Thymus (tissue), 11 donors: Measurements from ENCODE around the gene SPINK4. TPM values are rescaled to one million over a fixed set of nuclear protein-coding genes. Genes with fewer than 3 reads are reported as not detected.

Experiments
- DNase-seq, 9 donors: peaks; one replicate each; pipeline ENCODE4 v3.0.0-alpha.2; 2013; ENCODE audit warnings: low spot score in 9 of 9, low read depth in 6 of 9, missing footprints in 1 of 9
- H3K27ac ChIP-seq, 2 donors: one replicate each; pipeline ENCODE4 v1.5.1; 2013; ENCODE audit warnings: control low read depth in 1 of 2, low read depth in 1 of 2, low read length in 1 of 2, mild to moderate bottlenecking in 1 of 2, moderate library complexity in 1 of 2
- H3K27me3 ChIP-seq, 2 donors: one replicate each; pipeline ENCODE4 v1.5.1; 2013; ENCODE audit warnings: low read length in 1 of 2; ENCODE audit not compliant: control insufficient read depth in 2 of 2, insufficient read depth in 1 of 2
- H3K36me3 ChIP-seq, 2 donors: one replicate each; pipeline ENCODE4 v1.5.1; 2013; ENCODE audit warnings: low read length in 1 of 2, mild to moderate bottlenecking in 1 of 2, moderate library complexity in 1 of 2; ENCODE audit not compliant: control insufficient read depth in 2 of 2, insufficient read depth in 2 of 2
- H3K4me1 ChIP-seq, 2 donors: one replicate each; pipeline ENCODE4 v1.5.1; 2013; ENCODE audit warnings: low read length in 2 of 2; ENCODE audit not compliant: control insufficient read depth in 2 of 2, insufficient read depth in 2 of 2
- H3K4me3 ChIP-seq, 2 donors: one replicate each; pipeline ENCODE4 v1.5.1; 2013; ENCODE audit warnings: low read length in 2 of 2, control low read depth in 1 of 2, mild to moderate bottlenecking in 1 of 2
- H3K9me3 ChIP-seq, 2 donors: one replicate each; pipeline ENCODE4 v1.5.1; 2013; ENCODE audit warnings: low read length in 1 of 2, mild to moderate bottlenecking in 1 of 2; ENCODE audit not compliant: control insufficient read depth in 2 of 2, insufficient read depth in 1 of 2
- WGBS: extraction: QIAGEN DNeasy Blood & Tissue Kit; methylation state at CpG from one replicate; pipeline ENCODE4 v1.1.7; 2013; 5-methylcytosine and 5-hydroxymethylcytosine counted together
- polyA plus RNA-seq: library from polyadenylated mRNA; stranded (reverse); fragments of 200-250 nt; gene quantifications from one replicate; pipeline ENCODE4 v1.2.3, GENCODE V29; 2013
- total RNA-seq: library from RNA; stranded (reverse); fragments of 120-200 nt; gene quantifications from one replicate; pipeline ENCODE4 v1.2.4, GENCODE V29; 2013
- donor health status: healthy.

Gene SPINK4
- total and polyA plus RNA-seq, 2 donors, result 0.38 to 2.1 TPM

DNA sequence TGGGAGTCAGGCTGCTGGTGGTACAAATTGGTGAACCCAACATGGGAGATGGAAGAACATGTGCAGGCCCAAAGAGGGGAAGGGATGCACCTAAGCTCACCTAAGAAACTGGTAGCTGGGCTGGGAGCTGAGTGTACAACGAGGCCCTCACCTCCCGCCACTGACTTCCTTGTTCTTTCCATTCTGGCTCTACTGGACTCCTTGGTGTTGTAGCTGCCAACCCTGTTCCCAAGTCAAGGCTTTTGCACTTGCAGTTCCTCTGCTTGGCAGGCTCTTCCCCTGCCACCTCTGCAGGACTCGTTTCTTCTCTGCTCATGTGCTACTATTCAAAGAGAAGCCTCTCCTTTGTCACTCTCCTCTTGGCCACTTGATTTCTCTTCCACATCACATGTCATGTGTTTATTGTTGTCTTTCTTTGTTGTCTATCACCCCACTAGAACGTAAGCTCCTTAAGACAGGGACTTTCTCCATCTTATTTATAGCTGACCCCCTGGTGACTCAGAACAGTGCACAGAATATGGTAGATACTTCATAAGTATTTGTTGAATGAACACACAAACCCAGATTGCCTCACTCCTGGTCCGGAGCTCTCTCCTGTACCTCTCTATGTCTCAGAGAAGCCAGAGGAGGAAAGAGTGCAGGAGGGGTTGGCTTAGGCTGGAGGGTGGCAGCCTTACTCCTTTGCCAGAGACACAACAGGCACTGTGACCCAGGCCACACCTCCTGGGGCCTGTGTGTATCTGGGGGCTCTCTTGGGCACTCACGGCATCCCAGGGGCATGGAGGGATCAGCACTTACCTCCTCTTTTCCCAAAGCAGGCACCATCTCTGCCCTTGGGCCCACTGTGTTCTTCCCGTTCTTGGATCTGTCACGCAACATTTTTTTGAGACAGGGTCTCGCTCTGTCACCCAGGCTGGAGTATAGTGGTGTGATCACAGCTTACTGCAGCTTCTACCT lies 5.2 kb upstream of the SPINK4 start:
- no peaks in the 10 kb centered on the region for H3K27me3 ChIP-seq
- H3K4me1 ChIP-seq, result peaks cover 0 to 4% of the 10 kb centered on the region in 2 donors
- 85% methylated on average over 9 of the region's 9 CpGs for WGBS
- no peaks in the 10 kb centered on the region for H3K36me3 ChIP-seq
- no peak for DNase-seq
- H3K9me3 ChIP-seq, result no peaks in the 10 kb centered on the region
- H3K27ac ChIP-seq, result no peak overlapping the region
- H3K4me3 ChIP-seq, result no peak overlapping the region

DNA sequence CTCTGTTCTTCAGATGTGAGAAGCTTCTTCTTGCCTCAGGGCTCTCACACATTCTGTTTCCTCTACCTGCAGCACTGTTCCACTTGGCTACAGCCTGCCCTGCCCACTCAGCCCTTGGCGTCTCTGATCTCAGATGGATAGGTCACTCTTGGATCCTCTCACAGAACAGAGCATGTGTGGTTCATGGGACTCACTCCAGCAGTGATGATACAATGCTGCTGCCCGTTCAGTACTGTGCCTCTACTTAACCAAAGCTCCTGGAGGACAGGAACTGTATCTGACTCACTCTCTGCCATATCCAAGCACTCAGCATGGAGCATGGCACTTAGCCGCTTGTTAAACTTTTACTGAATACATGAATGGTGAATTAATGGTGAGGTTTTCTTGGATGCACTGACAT lies 3.4 kb upstream of the SPINK4 start:
- H3K4me3 ChIP-seq, result no peak overlapping the region
- H3K27me3 ChIP-seq, result no peaks in the 10 kb centered on the region
- 90% methylated on average over 3 of the region's 3 CpGs for WGBS
- no peak for DNase-seq
- H3K4me1 ChIP-seq, result peaks cover 0 to 9% of the 10 kb centered on the region in 2 donors
- no peak overlapping the region for H3K27ac ChIP-seq
- H3K9me3 ChIP-seq, result no peaks in the 10 kb centered on the region
- no peaks in the 10 kb centered on the region for H3K36me3 ChIP-seq

DNA sequence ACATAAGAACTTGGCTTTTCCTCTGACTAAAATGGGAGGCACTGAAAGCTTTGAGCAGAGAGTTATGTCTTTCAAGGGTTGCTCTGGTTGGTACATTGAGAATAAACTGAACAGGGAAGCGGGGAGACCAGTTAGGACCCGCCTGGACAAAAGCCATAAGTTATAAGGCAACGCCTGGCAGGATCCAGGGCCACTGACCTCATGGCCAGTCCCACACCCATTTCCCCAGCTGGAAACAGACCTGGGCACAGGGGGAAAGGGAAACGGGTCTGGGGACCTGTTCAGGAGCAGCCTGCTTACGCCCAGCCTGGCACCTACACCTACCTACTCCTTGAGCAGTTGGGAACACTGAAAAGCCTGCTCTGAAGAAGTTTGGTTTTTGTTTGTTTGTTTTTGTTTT lies 1.3 kb downstream of the SPINK4 start:
- 96% methylated on average over 5 of the region's 5 CpGs for WGBS
- no peak for DNase-seq
- H3K4me1 ChIP-seq, result peaks cover 0 to 9% of the 10 kb centered on the region in 2 donors
- H3K4me3 ChIP-seq, result no peak overlapping the region
- no peaks in the 10 kb centered on the region for H3K27me3 ChIP-seq
- H3K27ac ChIP-seq, result no peak overlapping the region
- peaks cover 0 to 1% of the 10 kb centered on the region in 2 donors for H3K9me3 ChIP-seq
- no peaks in the 10 kb centered on the region for H3K36me3 ChIP-seq

DNA sequence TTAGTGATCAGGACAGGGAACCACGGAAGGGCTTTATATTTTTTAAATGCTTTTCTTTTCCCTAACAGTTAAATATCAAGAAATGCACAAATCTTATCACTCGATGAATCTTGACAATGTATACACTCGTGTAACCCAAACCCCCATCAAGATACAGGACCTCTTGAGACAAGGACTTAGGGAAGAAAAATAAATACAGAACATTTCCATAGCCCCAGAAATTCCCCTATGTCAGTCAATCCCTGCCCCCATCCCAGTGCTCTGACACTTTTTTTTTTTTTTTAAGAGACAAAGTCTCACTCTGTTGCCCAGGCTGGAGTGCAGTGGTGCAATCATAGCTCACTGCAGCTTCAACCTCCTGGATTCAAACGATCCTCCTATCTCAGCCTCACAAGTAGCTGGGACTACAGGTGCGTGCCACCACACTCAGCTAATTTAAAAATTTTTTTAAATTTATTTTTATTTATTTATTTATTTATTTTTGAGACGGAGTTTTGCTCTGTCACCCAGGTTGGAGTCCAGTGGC lies 2.7 kb downstream of the SPINK4 start:
- H3K4me3 ChIP-seq, result no peak overlapping the region
- H3K27ac ChIP-seq, result no peak overlapping the region
- 94% methylated on average over 6 of the region's 6 CpGs for WGBS
- peaks cover 0 to 1% of the 10 kb centered on the region in 2 donors for H3K9me3 ChIP-seq
- H3K36me3 ChIP-seq, result no peaks in the 10 kb centered on the region
- no peak for DNase-seq
- no peaks in the 10 kb centered on the region for H3K27me3 ChIP-seq
- peaks cover 0 to 9% of the 10 kb centered on the region in 2 donors for H3K4me1 ChIP-seq

DNA sequence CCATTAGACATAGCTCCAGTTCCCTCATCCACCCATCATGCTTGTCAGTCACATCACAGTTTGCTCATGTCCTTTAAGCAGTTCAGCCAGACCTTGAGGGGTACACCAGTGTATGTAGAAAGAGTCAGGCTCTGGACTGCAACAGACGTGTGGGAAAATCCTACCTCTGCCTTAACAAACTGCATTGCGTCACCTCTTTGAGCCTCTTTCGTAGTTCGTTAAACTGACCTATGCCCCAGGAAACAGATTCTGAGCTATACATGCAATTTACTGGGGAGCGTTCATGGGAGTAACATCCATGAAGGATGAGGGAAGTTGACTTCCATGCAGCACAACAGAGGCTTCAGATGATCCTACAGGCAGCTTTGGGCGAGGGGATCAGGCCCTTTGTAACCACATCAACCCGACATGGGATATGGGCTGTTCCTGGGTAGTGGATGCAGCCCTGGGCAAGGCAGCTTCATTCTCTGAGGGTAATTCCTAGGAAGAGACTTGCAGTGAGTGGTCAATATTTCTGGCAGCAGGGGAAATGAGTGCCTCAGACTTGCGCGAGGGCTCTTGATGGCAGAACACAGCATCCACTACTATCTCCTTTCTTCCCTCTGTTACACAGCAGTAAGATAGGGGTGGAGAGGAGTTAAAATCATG lies 4.3 kb downstream of the SPINK4 start:
- Histone ChIP-seq H3K27ac (no peak overlapping the region), H3K4me1 (peaks cover 0 to 9% of the 10 kb centered on the region in 2 donors), H3K4me3 (no peak overlapping the region), H3K9me3 (peaks cover 0 to 1% of the 10 kb centered on the region in 2 donors), H3K36me3 (peaks cover 0 to 9% of the 10 kb centered on the region in 2 donors), H3K27me3 (no peaks in the 10 kb centered on the region)
- 95% methylated on average over 9 of the region's 9 CpGs for WGBS
- no peak for DNase-seq

DNA sequence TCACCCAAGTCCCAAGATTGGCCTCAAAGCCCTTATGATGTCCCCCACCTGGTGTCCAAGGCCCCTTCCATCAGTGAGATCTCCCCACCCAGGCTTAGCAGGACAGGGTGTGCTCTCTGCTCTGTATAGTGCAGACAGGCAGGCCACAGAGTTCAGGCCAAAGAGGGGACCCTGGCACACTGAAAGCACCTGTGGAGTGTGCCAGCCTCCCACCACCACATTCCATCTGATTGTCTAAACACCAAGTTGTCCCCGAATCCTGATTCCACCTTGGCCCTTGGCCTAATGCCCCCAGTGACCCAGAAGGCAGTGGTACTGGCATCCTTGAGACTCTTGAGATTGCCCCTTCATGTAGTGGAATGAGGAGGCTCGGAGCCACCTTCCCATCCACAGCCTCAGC lies 5.4 kb downstream of the SPINK4 start:
- 99% methylated on average over 2 of the region's 2 CpGs for WGBS
- Histone ChIP-seq H3K27me3 (no peaks in the 10 kb centered on the region), H3K4me1 (peaks cover 0 to under 1% of the 10 kb centered on the region in 2 donors), H3K36me3 (peaks cover 0 to 15% of the 10 kb centered on the region in 2 donors), H3K27ac (no peak overlapping the region), H3K9me3 (peaks cover 0 to 1% of the 10 kb centered on the region in 2 donors), H3K4me3 (no peak overlapping the region)
- DNase-seq, result no peak

DNA sequence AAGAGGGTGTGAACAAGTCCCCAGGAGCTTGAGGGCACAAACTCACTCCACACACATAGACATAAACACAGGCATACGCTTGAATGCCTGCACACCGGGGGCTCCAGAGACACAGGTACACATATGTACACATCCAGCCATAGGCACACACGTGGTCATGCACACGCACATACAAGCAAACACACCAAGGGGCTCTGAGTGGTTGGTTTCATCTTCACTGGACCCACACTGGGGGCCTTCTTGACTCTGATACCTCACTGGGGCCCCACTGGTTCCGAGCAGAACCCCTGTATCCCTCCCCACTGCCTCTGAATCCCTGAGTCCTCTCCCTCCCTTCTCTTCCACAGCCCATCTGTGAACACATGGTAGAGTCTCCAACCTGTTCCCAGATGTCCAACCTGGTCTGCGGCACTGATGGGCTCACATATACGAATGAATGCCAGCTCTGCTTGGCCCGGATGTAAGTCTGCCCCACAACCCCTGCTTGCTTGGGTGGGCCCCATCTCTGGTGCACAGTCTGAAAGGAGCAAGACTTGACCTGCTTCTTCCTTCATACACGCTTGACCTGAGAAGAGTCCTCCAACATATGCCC lies 6.4 kb downstream of the SPINK4 start:
- no peaks in the 10 kb centered on the region for H3K4me1 ChIP-seq
- H3K9me3 ChIP-seq, result peaks cover 0 to 1% of the 10 kb centered on the region in 2 donors
- H3K36me3 ChIP-seq, result peaks cover 0 to 18% of the 10 kb centered on the region in 2 donors
- 97% methylated on average over 9 of the region's 9 CpGs for WGBS
- H3K27me3 ChIP-seq, result no peaks in the 10 kb centered on the region
- no peak for DNase-seq
- H3K4me3 ChIP-seq, result no peak overlapping the region
- no peak overlapping the region for H3K27ac ChIP-seq

DNA sequence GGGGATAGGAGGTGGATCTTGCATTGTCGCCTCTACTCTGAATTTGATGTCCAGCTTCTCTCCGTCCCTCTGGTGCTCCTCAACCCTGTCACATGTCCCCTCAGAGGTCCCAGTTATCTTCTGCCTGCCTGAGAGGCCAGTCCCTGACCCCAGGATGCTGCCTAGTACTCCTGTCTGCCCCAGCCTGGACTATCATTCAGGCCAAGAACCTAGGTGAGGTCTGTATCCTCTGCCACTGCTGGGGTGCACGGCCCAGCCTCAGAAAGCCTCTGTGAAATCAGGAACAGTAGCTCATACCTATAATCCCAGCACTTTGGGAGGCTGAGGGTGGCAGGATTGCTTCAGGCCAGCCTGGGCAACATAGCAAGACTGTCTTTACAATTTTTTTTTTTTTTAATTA lies 8.6 kb downstream of the SPINK4 start:
- no peak overlapping the region for H3K27ac ChIP-seq
- no peaks in the 10 kb centered on the region for H3K4me1 ChIP-seq
- H3K9me3 ChIP-seq, result peaks cover 0 to 1% of the 10 kb centered on the region in 2 donors
- H3K27me3 ChIP-seq, result no peaks in the 10 kb centered on the region
- DNase-seq, result no peak
- H3K36me3 ChIP-seq, result peaks cover 15 to 28% of the 10 kb centered on the region in 2 donors
- WGBS, result 98% methylated on average over 3 of the region's 3 CpGs
- no peak overlapping the region for H3K4me3 ChIP-seq
